GM18499 (cell line): Measurements from ENCODE around the gene BBS9.

Source experiments
- ATAC-seq: cut with Tn5 transposase; IDR thresholded peaks from one replicate; pipeline ENCODE4 v1.9.1; 2021; ENCODE audit warnings: moderate number of reproducible peaks; ENCODE audit not compliant: insufficient read depth, unreplicated experiment

The BBS9 gene

DNA sequence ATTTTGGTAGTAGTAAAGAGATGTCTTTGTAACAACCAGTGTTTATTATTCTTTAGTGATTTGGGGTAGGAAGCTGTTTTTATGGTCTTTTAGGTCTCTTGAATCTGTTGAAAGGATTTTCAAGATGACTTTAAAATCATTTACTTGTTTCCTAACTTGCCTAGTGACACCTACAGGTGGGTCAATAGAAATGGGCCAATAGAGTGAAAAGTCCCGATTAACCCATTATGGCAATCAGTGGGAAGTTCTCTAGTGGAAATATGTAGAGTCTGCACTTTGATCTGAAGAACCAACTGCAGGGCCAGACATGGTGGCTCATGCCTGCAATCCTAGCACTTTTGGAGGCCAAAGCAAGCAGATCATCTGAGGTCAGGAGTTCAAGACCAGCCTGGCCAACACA, 401.3 kb downstream of the BBS9 start:
- ATAC-seq, result no peak

DNA sequence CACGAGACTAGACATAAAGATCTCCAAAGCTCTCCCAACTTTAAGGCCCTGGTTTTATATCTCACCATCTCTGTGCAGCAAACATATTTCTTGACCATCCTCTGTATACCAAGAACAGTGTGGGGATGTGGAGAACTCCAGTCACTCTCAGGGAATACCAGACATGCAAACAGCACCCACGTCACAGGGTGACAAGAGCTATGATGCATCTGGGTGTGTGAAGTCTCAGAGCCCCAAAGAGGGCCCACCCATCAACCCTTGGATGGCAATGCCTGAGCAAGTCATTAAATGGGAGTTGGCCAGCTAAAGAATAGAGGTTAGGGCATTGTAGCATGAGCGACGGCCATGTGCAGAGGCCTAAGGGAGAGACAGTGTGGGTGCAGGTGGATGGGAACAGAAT, 402.5 kb downstream of the BBS9 start:
- no peak for ATAC-seq

DNA sequence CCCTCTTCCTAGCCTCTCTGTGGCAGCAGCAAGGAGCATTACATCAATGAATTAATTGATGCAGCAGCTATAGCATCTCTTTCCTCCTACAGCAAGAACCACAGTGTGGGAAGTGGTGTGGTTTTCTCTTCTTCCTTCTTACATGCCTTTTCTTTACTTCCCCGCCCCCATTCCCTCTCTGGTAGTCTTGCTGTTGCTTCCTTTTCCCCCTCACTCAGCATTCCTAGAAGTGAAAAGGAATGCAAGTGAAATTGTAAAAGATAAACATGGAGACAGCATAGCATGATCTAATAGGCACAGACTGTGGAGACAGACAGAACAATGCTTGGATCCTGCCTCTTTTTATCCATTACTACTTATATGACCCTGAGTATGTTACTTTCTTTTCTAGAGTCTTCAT, 405.5 kb downstream of the BBS9 start:
- ATAC-seq, result no peak

- ATAC-seq, result no peak
Measured at GRCh38 chr7:33535989-33536388, 406.6 kb downstream of the BBS9 start.

DNA sequence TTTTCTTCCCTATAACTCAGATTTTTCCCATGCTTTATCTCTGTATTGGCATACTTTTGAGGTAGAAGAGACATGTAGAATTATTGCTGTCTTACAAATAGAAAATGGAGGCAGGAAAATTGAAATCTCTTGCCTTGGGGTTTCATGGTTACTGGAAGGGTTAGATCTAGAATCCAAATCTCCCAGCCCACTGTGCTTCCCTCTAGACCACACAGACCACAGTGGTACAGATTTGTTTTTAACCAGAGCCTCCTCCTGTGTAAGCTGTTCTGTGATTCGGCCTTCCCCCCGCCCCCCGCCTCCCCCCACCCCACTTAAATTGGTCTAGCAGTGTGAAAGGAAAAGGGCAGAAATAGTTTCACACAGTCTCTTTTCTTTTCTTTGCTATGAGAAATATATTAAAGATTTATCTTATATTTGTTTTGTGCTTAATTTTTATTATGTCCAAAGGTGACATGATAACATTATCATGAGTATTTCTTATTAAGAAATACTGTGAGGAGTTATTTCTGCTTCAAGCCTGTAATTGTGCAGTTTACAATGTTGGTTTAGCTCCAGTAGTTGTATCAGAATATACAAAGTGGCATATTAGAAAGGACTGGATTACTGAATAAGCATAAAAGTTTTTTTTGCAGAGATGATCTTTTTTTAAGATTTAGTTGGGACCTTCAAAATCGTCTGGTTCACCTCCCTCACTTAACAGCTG, 407.2 kb downstream of the BBS9 start:
- ATAC-seq, result no peak

DNA sequence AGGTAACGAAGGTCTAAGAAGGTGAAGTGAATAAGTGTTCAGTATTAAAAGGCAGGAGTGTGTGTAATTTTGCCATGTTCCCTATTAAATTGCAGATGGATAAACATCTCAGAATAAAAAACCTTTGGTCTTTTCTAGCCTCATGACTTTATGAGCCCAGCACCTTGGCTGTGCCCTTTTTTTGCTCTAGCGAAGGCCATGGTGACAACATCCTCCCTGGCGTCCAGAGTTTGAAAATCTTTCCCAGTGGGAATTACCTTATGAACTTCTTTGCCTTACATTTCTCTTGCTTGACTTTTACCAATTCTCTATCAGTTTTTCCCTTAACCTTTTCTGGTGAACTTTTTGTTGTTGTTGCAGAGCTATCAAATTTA, 407.7 kb downstream of the BBS9 start:
- no peak for ATAC-seq

GRCh38 chr7:33539198-33539597, 409.8 kb downstream of the BBS9 start:
- ATAC-seq, result no peak

DNA sequence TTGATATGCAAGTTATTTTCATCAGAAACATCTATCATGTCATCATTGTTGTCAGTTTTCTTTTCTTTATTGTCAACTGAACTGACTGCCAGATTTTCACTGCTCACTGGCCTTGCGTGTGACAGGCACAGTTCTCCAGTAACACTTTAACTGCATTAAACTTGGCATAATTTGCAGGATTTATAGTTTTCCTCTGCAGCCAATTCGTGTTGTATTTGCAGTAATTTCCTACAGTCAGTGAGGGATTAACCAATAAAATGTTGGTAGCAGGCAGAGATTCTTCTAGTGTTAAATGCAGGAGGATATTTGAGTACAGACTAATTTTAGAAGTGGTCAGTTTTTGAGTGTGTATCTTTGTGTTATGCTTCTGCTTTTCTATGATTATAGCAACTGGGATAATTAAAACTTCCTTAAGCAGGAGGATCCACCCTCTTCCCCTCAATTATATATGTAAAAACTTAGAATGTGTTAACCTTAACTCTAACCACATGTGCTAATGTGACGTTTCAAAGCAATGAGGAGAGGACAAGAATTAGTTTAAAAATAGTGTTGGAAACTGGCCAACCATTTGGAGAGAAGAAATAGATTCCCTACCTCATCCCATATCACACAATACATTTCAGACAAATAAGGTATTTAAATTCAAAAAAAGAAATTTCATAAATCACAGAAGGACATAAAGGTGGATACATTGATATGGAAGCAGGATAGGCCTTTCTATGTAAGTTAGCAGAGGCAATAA, 410.5 kb downstream of the BBS9 start:
- no peak for ATAC-seq

- ATAC-seq, result no peak
Measured at GRCh38 chr7:33547880-33548279, 418.5 kb downstream of the BBS9 start.

GRCh38 chr7:33550363-33550762, 421.0 kb downstream of the BBS9 start:
- ATAC-seq, result no peak

- no peak for ATAC-seq
Measured at GRCh38 chr7:33550979-33551378, 421.6 kb downstream of the BBS9 start.

DNA sequence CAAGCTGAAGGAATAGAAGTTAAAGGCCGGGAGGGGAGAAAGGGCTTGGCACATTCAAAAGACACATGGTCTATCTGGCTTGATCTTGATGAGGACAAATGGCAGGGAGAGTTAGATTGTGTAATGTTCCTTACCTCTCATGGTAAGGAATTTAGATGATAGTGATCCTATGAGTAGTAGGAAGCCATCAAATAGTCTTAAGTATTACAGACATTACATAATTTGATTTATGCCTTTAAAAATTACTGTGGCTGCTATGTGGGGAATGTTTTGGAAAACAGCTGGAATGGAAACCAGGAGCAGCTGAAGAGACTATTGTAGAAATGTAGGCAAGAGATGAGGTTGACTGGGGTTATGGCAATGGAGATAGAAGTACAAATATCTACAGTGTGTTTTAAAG, 424.7 kb downstream of the BBS9 start:
- no peak for ATAC-seq

GRCh38 chr7:33554576-33554975, 425.2 kb downstream of the BBS9 start:
- ATAC-seq, result no peak

GRCh38 chr7:33556472-33556871, 427.1 kb downstream of the BBS9 start:
- no peak for ATAC-seq

DNA sequence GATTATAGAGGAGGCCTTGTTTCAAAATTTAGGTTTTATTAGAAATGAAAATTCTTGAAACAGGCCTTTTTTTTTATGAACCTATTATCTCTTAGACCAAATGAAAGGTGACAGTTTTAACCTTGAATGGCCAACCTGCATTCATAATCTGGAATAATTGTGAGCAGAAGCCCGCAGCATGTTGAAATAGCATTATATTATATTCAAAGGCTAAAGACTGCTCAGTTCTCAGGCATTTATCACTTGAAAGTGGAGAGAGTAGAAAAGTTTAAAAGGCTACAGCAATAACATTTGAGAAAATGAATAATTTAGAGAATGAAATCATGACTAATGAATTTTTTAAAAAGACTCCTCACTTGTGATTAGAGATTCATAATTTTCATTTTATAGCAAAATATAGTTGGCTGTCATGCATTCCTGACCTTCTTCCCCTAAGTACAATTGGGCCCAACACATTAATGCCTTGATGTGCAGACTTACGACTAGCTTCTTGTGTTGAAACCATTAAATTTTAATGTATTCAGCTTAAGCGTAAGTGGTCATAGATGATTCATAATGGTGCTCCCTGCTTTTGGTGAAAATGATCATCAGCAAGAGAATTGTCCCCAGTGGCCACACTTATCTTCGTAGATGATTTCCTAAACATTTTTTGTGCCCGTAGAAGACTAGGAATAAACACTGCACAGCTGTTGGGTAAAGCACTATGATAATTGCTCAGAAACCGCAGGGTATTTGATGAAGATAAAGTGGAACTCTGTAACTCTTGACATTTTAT, 429.4 kb downstream of the BBS9 start:
- ATAC-seq, result no peak

- ATAC-seq, result no peak
Measured at GRCh38 chr7:33559324-33559710, 430.0 kb downstream of the BBS9 start.

DNA sequence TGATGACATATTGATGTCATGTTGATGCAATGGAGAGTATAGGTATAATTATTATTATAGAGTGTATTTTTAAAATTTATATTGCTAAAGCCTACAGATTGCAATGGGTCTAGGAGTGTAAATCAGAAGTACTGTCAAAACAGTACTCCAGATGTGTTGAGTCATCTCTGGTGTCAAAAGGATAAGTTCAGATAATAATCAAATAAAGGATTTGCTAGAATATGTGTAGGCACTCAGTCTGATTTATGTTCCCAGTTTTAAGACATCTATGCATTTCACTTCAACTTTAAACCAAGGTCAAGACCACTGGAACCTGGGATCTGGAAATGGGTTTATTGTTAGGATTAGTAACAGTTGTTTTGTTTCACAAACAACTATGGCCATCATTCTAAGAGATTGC, 433.6 kb downstream of the BBS9 start:
- no peak for ATAC-seq

GRCh38 chr7:33563651-33564050, 434.3 kb downstream of the BBS9 start:
- no peak for ATAC-seq

- ATAC-seq, result no peak
Measured at GRCh38 chr7:33578166-33578565, 448.8 kb downstream of the BBS9 start.

DNA sequence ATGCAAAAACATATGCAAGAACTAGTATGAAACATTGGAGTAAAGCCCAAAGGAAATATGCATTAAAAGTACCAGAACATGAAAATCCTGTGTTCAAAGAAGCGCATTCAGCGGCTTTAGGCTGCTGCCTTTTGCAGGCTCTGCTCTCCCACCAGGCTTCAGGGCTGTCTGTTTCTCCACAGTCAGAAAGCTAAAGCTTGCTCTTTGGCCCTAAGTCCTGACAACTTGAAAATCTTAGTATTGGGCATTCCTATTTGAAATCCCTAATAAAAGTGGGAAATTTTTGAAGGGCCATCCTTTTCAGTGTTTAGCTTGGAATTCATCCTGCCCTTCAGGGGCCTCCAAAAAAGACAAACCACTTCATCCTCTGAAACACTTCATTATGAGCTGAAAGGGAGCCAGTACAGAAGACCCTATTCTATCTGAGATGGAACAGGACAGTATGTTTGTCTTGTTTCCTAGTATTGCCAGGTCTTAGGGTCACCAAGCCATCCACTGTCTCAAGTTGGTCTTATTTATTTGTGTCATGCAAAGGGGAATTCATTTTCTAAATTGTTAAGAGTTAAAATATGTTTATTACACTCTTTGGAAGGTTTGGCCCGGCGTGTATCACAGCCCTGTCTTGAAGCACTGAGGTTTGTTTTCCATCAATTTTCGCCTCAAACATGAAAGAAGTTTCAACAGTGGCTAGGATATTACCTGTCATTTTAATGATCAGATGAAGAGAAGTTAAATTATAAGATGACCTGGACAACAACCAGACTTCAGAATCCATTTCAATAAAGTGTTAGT, 449.7 kb downstream of the BBS9 start:
- no peak for ATAC-seq

- no peak for ATAC-seq
Measured at GRCh38 chr7:33579673-33579960, 450.3 kb downstream of the BBS9 start.
